GM18873 (cell line): ENCODE data around the gene ANKRD27.

Experiments
- ATAC-seq: cut with Tn5 transposase; IDR thresholded peaks from one replicate; pipeline ENCODE4 v1.9.1; 2021; ENCODE audit warnings: mild to moderate bottlenecking, moderate library complexity, moderate number of reproducible peaks; ENCODE audit not compliant: unreplicated experiment, low FRiP score

ANKRD27 gene

DNA sequence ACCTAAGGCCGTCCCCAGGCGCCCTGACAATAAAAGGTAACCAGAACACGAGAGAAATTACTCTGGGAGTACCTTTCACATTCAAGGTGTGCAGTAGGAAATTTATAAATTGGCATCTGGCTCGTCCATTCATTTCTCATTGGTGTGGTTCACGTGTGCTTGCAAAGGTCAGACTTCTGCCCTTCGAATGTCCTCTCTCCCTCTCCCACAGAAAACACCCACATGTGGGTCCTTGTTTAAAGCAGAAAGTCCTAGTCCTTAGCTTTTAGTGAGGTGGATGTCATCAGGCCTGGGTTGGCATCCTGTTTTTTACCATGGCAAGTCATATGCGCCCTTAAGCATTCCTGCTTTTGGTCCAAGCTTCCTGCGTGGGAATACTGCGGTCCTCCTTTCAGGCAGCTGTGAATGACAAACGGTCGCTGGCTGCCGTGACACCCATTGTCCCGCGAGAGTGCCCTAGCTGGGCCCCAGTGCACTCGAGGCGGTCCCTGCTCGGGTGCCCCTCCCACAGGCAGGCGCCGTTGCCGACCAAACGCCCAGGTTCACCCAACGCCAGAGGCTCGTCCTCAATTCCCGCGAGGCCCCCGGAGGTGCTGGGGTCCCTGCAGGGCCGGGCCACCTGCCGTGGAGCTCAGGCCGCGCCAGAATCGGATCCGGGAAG lies 16.4 kb upstream of the ANKRD27 start, which contains the start of gene NUDT19:
NUDT19 (plus strand) TSS at position 531 of the 661 bp plus-strand sequence. CDS start 140 bp downstream, outside the sequence.
- peak; percentile 76 for ATAC-seq

DNA sequence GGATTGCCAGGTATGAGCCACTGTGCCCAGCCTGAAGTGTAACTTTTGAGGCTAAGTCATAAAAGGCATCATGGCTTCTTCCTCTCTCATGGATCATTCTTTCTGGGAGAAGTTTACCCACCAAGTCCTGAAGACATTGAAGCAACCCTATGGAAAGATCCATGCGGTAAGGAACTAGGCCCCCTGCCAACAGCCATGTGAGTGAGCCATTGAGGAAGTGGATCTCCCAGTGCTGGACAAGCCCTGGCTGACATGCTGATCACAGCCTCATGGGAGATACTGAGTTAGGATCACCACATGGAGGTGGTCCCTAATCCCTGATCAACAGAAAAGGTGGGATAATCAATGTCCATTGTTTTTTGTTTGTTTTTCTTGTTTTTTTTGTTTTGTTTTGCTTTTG lies 13.3 kb upstream of the ANKRD27 start:
- ATAC-seq = no peak

DNA sequence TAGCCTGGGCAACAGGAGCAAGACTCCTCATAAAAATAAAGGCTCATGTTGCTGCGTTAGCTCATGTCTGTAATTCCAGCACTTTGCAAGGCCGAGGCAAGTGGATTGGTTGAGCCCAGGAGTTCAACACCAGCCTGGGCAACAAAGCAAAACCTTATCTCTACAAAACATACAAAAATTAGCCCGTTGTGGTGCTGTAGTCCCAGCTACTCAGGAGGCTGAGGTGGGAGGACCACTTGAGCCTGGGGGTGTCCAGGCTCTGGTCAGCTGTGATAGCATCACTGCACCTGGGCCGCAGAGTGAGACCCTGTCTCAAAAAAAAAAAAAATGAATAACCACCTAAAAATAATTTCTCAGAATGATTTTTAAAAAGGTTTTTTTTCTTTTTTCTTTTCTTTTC lies 12.7 kb upstream of the ANKRD27 start:
- no peak for ATAC-seq

DNA sequence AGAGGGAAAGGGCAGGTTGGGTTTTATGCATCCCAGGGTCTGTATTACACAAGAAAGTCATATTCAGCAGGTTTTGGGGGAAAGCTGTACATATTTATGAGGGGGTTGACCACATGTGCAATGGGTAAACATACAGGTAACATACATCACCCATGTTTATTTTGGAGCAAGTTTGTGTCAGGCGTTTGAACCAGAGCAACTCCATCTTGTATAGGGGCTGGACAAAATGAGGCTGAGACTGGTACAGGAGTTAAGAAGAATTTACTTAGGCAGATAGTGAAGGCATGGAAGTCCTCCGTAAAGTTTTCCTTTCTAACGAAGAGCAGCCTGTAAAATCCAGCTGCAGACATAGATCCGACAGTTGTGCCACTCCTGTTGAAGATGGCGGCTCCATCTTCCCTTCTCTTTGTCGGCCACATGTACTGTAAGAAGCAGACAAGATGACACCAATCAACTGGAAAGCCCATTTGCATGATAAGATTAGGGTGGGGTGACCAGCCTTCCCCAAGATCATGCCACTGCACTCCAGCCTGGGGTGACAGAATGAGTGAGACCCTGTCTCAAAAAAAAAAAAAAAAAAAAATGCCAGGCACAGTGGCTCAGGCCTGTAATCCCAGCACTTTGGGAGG lies 12.0 kb upstream of the ANKRD27 start:
- ATAC-seq = no peak

DNA sequence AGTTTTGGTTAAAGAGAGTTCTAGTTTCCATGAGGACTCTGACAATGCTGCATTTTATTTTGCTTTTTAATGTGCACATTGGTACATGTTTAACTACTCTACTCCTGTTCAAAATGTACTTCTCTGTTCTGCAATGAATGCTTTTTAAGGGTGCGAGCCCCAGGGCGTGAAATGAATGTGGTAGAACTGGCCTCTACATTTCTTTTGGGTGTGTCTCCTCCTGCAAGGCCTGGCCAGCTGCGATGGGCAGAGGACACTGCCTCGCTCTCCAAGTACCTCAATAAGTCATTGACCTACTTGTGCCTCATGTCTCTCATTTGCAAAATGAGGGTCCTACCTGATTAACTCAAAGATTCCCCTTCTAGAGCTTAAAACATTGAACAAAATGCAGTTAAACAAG lies 7.3 kb upstream of the ANKRD27 start:
- ATAC-seq = no peak

DNA sequence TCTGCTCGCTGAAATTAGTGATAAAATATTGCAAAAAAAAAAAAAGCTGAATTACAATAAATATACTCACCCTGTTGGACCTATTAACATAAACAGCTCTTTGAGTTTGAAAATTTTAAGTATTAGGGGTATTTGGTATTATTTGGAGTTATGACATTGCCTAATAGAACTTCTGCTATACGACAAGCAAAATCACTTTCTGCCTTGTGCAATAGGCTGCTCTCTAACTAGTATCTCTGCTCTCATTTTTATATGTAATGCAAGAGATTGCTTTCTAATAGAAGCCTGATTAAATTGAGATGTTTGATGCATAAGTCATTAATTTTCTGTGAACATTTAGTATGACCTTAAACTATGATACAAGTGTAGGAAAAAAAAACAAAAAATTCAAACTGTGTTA lies 6.0 kb upstream of the ANKRD27 start:
- no peak for ATAC-seq

DNA sequence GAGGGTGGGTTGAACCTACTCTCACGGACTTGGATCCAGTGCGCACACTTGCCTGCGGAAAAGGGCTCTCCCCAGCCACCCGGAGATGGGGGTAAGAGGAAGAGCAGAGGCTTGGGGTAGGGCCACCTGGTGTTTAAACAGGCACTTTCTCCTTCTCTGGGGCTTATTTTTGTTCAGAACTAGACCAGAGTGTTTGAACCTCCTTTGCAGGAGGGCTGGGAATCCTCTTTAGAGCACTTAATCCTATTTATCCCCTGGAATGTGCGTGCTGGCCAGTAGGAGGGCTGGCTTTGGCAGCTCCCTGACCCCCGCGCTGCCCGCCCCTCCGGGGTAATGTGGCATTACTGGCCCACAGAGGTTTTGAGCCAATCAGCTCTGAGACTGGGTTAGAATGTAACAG lies 2.7 kb upstream of the ANKRD27 start:
- no peak for ATAC-seq

DNA sequence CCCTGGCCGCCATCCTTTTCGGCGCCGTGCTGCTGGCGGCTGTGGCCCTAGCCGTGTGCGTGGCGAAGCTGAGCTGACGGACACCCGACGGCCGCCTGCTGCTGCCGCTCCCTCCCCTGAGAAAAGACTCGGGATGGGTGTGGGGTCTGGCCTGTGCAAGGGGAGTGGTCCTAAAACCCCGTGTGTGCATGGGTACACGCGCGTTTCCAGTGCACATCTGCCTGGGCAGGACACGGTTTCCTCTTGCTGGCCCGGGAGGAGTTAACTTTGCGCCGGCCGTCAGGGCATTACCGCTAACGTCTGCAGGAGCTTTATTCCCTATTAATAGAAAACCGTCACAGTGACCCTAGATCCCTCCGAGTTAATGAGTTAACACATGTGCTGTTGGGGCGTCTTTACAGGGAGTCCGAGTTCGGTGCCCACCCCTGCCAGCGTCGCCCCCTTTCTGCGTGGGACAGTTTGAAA lies 1.9 kb upstream of the ANKRD27 start:
- no peak for ATAC-seq

DNA sequence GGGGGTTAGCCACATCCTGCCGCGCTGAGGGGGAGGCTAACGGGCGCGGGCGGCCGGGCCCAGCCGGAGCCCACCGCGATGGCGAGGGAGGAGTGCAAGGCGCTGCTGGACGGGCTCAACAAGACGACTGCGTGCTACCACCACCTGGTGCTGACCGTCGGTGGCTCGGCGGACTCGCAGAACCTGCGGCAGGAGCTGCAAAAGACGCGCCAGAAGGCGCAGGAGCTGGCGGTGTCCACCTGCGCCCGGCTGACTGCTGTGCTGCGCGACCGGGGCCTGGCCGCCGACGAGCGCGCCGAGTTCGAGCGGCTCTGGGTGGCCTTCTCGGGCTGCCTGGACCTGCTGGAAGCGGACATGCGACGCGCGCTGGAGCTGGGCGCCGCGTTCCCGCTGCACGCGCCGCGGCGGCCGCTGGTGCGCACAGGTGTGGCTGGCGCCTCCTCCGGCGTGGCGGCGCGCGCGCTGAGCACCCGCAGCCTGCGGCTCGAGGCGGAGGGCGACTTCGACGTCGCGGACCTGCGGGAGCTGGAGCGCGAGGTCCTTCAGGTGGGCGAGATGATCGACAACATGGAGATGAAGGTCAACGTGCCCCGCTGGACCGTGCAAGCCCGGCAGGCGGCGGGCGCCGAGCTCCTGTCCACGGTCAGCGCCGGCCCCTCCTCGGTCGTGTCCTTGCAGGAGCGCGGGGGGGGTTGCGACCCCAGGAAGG lies 1.4 kb upstream of the ANKRD27 start:
- no peak for ATAC-seq

DNA sequence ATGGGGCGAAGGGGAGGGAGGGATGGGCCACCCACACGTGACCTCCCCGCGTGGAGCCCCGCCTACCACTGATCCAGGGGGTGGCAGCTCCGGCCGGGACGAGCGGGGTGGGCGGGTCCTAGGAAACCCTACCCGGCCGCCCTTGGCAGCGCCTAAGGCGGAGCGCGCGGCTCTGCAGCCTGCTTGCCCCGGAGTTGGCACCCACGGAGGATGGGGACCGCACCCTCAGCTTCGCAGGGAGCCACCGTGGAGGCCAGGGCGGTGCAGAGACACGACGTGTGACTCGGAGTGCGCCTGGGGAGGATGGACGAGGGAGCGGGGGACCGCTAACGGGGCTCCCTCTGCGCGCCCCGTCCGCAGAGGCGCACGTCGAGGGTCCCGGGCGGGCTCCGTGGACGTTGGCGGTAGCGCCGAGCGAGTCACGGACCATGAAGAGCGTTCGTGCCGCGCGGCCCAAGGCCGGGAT lies 773 bp upstream of the ANKRD27 start, which contains the start of gene RGS9BP:
RGS9BP (plus strand) TSS at position 129 of the 466 bp plus-strand sequence. CDS start 416 bp downstream, outside the sequence.
- no peak for ATAC-seq

DNA sequence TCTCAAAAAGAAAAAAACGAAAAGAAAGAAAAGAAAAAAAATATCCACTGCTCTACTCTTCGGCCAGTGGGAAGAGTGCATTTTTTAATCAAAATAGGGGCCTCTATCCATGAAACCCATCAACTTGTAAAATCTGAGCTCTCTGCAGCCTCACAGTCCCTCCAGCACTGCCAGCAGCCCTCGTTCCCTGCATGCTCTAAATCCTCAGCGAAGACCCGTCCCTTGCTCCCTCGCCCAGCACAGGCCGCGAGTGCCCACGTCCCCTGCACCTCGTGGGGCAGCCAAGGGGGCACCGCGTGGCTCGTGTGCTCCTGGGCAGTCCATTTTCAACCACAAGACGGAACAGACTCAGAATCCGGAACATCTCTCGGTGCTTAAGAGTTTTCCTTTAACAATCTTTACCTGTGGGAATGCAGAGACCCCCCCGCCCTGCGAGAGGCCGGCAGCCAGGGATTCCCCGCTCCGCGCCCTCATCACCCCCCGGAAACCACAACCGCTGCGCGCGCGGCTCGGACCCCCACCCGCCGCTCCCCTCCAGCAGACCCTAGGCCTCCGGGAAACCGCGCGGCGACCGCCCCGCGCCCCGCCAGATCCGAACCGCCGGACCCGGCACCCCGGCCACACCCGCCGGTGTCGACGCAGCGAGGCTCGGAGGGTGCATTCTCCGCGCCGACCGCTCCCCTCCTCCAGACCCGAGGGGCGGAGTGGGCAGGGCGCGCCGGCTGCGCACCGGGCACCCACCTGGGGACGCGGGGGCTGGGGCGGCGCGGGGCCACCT lies 638 bp downstream of the ANKRD27 start:
- ATAC-seq = no peak

DNA sequence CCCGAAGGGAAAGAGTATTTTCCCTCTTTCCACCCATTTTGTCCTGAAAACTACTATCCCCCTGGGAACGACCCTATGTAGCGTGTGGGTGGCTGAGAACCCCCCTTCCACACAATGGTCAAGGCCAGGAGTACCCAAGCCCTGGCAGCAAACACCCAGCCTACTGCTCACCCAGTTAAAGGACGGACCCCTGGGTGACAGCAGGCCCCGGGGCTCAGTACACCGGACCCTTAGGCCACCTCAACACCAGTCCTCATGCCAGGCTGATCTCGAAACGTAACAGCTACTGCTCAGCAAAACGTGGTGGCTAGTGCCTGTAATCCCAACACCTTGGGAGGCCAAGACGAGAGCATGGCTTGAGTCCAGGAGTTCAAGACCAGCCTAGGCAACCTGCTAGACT lies 1.4 kb downstream of the ANKRD27 start:
- no peak for ATAC-seq

DNA sequence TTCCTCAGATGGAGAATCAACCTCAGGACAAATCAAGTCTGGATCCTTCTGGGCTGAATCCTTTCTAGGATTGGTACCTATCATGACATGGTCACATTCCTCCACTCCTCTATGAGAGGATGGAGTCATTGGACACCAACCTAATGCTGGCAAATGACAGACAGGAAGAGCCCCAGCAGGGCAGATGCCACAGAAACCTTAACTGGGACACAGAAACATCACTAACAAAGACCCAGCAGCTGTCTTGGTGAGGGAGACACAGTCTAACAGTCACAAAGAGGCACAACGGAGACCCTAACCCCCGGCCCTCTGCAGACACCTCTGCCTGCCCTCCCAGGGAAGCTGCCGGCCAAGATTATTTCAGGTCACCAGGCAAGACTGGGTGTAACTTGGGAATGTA lies 2.1 kb downstream of the ANKRD27 start:
- no peak for ATAC-seq

DNA sequence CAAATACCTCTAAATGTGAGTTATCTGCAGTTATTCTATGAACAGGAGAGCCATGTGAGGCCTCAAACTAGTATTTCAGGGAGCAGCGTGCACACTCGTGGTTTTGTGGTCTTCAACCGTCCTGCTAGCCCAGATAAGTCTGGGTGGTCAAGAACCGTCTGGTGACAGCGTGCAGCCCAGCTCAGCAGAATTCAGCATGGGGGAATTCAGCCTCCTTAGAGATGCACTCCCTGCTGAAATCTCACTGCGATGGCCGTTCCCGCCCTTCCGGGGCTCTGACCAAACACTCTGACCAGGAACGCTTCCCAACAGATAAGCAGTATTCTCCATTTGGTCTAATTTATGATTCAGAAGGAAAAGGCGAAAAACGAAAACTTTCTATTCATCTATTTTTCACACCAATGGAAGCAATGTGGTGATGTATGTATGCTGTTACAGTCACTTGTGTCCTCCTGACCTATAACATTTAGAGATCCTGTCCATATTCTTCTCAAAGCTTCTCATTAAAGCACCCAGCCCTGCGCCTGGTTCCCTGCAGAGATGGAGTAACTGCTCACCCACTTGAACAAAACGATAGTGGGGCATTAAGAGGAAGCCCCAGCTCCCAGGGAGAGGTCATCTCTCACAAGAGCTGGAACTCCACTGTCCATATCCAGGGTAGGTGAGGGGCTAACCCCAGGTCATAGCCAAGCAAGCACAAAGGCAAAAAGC lies 2.9 kb downstream of the ANKRD27 start:
- no peak for ATAC-seq

DNA sequence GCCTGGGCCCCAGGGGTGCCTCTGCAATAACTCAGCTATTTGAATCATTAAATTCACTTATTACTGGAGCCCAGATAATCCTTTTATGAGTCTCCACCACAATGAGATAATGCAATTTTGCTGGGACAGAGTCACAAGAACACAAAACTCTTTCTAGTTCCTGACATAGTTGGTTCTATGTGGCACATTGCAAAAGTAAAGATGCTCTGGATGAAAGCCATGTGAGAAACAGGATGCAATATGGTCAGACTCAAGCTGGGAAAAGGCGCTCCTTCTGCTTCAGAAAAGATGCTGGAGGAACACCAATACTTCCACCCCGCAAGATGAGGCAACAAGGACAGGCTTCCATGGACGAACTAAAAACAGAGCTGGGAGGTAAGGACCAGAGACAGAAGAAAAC lies 5.7 kb downstream of the ANKRD27 start:
- no peak for ATAC-seq

DNA sequence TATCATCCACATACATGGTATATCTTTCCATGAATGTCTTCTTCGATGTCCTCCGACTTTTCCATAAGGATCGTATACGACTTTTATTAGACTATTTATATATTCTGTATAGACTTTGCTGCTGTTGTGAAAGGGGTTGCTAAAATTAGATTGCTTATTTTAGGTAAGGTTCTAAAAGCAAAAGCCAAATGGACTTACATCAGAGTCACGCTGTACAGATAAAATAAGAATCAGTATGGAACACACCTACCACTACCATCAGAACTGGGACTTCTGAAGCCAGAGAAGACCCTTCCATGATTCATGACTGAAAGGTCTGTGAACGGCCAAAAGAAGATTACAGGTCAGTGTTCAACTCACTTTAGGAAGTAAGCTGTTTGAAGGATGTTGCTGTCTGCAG lies 8.9 kb downstream of the ANKRD27 start:
- ATAC-seq = no peak

DNA sequence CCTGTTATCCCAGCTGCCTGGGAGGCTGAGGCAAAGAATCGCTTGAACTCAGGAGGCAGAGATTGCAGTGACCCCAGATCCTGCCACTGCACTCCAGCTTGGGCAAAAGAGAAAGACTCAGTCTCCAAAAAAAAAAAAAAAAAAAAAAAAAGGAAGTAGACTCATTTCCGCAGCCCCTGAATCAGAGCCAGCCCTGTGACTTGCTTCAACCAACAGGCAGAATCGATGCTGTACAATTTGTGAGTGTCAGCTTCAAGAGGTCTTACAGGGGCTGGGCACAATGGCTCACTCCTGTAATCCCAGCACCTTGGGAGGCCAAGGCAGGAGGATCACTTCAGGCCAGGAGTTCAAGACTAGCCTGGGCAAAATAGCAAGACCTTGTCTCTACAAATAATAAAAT lies 12.8 kb downstream of the ANKRD27 start:
- ATAC-seq = no peak

DNA sequence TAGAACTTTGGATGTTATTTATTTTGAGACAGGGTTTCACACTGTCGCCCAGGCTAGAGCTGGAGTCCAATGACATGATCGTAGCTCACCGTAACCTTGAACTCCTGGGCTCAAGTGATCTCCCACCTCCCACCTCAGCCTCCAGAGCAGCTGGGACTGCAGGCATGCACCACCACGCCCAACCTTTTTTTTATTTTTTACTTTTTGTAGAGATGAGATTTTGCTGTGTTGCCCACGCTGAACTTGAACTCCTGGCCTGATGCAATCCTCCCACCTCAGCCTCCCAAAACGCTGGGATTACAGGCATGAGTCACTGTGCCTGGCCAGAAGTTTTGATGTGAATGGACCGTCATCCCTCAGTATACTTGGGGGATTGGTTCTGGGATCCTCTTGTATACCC lies 13.7 kb downstream of the ANKRD27 start:
- ATAC-seq = no peak

DNA sequence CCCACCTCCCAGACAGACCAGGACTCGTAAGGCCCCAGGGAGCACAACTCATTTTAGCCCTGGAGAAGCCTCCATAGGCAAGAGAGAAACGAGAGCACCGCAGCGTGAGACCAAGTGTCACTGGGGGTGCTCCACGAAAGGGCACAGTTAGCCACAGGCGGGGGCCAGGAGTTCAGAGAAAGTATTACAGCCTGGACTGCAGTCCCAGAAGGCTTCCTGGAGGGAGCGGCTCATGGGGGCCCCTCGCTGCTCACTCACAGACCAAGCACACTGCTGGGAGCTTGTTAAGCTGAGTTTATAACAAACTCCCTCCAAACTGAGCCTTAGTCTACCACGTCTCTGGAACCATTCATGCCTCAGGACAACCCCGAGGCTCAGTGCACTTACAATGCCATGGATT lies 16.5 kb downstream of the ANKRD27 start:
- no peak for ATAC-seq

DNA sequence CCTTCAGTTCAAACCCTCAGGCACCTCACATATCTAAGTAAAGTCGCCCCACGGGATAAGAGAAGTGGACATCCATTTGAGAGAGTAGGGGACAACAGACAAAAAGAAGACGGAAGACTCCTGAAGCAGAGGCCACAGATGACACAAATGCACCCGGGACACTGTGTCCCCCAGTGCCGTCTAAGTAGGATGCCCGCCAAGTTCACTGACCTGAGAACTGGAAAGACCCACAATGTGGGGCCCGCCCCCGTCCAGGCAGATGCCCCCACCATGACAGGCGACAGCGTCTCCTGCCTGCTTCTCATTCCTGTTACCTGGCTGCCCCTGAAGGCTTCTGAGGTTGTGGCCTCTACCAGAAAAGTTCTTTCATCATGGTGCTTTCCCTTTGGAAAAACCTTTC lies 16.9 kb downstream of the ANKRD27 start:
- ATAC-seq = no peak
